Stomach smooth muscle (tissue), 2 donors: ENCODE measurements around the gene OTOA.

ENCODE experiments used
- H3K27ac ChIP-seq: one replicate; pipeline ENCODE4 v1.7.0; 2013; ENCODE audit warnings: mild to moderate bottlenecking, low read length, inconsistent platforms
- H3K27me3 ChIP-seq, 2 donors: one replicate each; pipeline ENCODE4 v1.7.0; 2013; ENCODE audit warnings: low read length in 2 of 2; ENCODE audit not compliant: insufficient read depth in 2 of 2, control insufficient read depth in 1 of 2
- H3K36me3 ChIP-seq, 2 donors: one replicate each; pipeline ENCODE4 v1.7.0; 2013; ENCODE audit warnings: low read length in 2 of 2; ENCODE audit not compliant: control insufficient read depth in 2 of 2, insufficient read depth in 2 of 2
- H3K4me1 ChIP-seq: one replicate; pipeline ENCODE4 v1.7.0; 2013; ENCODE audit warnings: low read length; ENCODE audit not compliant: control insufficient read depth, insufficient read depth
- H3K4me3 ChIP-seq, 2 donors: one replicate each; pipeline ENCODE4 v1.7.0; 2013; ENCODE audit warnings: low read length in 2 of 2
- H3K9ac ChIP-seq, 2 donors: one replicate each; pipeline ENCODE4 v1.7.0; 2013; ENCODE audit warnings: low read length in 2 of 2, mild to moderate bottlenecking in 1 of 2
- H3K9me3 ChIP-seq, 2 donors: one replicate each; pipeline ENCODE4 v1.7.0; 2013; ENCODE audit warnings: low read length in 2 of 2; ENCODE audit not compliant: control insufficient read depth in 2 of 2
- donor health status: healthy.
- donor health status: Pancreatic carcinoma.

The OTOA gene

DNA sequence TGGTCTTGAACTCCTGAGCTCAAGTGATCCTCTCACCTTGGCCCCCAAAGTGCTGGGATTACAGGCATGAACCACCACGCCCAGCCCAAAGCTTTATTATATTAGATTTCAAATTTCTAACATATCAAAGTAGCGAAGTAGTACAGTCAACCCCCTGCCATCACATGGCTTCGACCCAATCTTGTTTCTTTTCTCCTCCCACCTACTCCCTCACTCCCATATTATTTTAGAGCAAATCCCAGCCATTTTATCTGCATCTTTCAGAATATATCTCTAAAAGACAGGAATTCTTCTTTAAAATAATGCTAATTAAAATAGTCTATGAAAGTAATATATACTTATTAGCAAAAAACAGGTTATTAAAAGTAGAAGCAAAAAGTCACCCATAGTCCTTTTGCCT, 12.3 kb upstream of the OTOA start:
- Histone ChIP-seq H3K9ac (no peak overlapping the region), H3K4me3 (no peak overlapping the region), H3K4me1 (no peaks in the 10 kb centered on the region), H3K27ac (no peak overlapping the region), H3K36me3 (peaks cover 0 to 6% of the 10 kb centered on the region in 2 donors), H3K27me3 (no peaks in the 10 kb centered on the region), H3K9me3 (no peaks in the 10 kb centered on the region)

DNA sequence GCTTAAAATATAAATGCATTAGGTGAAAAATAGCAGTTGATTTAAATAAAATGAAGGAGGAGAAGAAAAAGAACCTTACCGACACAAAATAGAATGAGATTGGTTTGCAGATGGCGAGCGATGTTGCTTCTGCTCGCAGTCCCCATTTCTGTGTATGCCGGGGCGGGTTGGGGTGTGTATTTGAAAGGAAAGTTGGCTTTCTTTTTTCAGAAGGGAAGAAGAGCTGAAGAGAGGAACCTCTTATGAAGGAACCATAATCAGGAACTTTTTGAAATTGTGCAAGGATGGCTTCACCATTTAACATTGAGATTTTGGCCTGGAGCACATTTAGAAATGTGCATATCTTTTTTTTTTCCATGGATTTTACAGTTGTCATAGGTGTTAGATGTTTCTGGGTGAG, 11.3 kb upstream of the OTOA start, which contains the start of gene IGSF6:
Gene IGSF6, minus strand, starts transcription at position 156 of the 400 bp plus-strand sequence. Its CDS starts 10 bp downstream, at position 146.
- H3K27ac ChIP-seq = no peak within 1 kb of the TSS
- no peaks in the 10 kb centered on the region for H3K9me3 ChIP-seq
- H3K4me3 ChIP-seq = no peak within 1 kb of the TSS
- H3K36me3 ChIP-seq = peaks cover 0 to 6% of the 10 kb centered on the region in 2 donors
- no peak within 1 kb of the TSS for H3K9ac ChIP-seq
- no peaks in the 10 kb centered on the region for H3K4me1 ChIP-seq
- no peaks in the 10 kb centered on the region for H3K27me3 ChIP-seq

DNA sequence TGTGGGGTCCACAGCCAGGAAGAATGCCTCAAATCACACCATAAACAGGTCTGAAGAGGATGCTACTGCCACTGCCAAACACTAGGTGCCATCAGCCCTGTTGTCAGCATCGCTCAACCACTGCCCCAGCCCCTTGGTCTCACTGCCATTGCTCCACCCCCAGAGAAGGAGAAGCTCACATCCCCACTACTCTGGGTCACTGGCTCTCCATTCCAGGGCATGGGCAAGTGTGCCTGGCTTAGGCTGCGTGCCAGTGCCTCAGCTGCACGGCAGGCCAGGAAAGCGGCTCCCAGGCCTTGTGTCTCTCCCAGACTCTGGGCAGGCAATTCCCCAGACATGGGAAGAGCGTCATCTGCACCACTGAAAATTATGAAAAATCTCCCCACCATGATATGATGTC, 10.2 kb upstream of the OTOA start:
- Histone ChIP-seq H3K36me3 (peaks cover 0 to 6% of the 10 kb centered on the region in 2 donors), H3K9me3 (no peaks in the 10 kb centered on the region), H3K27me3 (no peaks in the 10 kb centered on the region), H3K27ac (no peak overlapping the region), H3K4me3 (no peak overlapping the region), H3K9ac (no peak overlapping the region), H3K4me1 (no peaks in the 10 kb centered on the region)

DNA sequence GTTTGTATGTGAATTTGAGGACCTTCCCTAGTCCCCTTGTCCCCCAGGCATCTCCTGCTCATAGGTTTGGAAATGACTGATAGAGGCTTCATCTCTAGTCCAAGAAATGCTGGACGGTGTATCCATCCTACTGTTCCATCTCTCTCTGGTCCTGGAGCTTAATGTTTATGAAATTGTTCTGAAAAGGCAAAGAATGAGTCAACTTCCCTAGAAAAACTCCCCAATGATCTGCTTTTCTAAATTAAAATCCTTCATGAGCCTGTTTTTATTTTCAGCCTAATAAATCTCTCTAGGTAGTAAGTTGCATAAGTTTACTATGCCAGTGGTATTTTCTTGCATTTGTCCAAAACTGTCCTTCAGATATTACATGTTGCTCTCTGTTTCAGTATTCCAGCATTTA, 9.3 kb upstream of the OTOA start:
- H3K4me3 ChIP-seq = no peak overlapping the region

DNA sequence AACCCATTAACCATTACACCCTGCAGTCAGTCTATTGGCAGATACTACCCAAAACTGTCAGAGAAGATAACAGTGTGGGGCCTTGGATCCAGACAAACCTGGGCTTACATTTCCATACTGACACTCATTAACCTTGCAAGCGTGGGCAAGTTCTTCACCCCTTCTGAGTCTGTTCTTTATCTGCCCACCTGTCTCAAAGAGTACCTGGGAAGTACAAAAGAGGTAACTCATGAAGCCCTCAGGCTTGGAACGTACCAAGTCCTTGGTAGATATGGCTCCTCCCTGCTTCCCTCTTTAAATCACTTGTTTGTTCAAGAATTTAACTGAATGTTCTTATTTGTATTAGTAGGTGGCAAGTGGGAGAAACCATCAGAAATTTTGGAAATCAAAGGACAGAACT, 8.9 kb upstream of the OTOA start:
- Histone ChIP-seq H3K27ac (no peak overlapping the region), H3K9me3 (no peaks in the 10 kb centered on the region), H3K27me3 (no peaks in the 10 kb centered on the region), H3K36me3 (peaks cover 0 to 6% of the 10 kb centered on the region in 2 donors), H3K9ac (no peak overlapping the region), H3K4me1 (no peaks in the 10 kb centered on the region), H3K4me3 (no peak overlapping the region)

More for the DNA sequence above, 9.3 kb upstream of the OTOA start:
- H3K27me3 ChIP-seq = no peaks in the 10 kb centered on the region
- H3K27ac ChIP-seq = no peak overlapping the region
- peaks cover 0 to 6% of the 10 kb centered on the region in 2 donors for H3K36me3 ChIP-seq
- H3K9ac ChIP-seq = no peak overlapping the region
- H3K4me1 ChIP-seq = no peaks in the 10 kb centered on the region
- H3K9me3 ChIP-seq = no peaks in the 10 kb centered on the region

DNA sequence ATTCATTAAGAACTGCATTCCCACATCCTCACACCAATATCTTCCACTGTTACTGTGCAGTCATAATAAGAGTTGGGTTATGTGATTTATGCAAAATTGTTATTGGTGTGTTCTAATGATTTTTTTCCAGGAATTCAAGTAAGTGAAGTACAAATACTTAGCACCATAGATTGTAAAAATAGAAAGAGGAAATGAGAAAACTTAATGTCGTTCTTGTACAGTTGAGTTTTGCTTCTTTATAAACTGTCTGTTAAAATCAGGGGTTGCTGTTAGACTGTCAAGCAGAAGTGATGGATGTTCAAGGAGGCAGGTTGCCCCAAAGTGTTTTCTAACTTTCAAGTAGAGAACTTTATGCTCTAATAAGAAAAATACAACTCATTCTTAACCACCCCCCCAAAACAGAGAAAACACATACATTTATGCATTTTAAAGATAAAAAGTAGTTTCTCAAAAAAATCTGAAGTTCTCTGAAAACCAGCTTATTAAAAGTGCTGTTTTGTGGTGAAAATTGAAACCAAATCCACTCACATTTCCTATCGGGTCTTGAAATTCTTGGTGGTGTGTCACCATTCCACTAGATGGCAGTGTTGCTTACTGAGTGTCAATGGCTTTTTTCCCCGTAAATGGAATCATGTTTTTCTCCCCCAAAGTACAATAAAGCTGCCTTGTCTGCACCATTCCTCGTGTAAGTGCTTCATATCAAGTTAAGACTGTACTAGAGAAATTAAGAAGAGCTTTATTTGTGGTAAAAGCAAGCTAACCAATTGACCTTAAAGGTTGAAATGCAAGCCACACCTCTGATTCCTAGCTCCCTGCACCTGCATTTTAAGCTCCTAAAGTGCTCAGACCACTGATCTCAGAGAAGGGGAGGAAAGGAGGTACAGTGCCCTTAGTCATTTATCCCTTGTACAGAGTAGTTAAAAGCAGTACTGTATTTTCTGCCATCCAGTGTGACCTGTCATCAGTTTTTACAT, 6.7 kb upstream of the OTOA start:
- Histone ChIP-seq H3K27ac (no peak overlapping the region), H3K4me3 (no peak overlapping the region), H3K9me3 (no peaks in the 10 kb centered on the region), H3K9ac (no peak overlapping the region), H3K4me1 (peaks cover 2% of the 10 kb centered on the region), H3K36me3 (peaks cover 0 to 6% of the 10 kb centered on the region in 2 donors), H3K27me3 (no peaks in the 10 kb centered on the region)

DNA sequence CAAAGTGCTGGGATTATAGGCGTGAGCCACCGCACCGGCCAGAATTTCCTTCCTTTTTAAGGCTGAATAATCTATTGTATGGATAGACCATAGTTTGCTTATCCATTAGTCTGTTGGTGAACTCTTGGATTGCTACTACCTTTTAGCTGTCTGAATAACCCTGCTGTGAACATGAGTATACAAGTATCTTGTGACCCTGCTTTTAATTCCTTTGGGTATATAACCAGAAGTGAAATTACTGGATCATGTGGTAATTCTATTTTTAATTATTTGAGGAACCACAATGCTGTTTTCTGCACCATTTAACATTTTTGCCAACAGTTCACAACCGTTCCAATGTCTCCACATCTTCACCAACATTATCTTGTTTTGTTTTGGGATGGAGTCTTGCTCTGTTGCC, 4.6 kb upstream of the OTOA start:
- Histone ChIP-seq H3K4me1 (peaks cover 7% of the 10 kb centered on the region), H3K27ac (no peak overlapping the region), H3K36me3 (peaks cover 0 to 6% of the 10 kb centered on the region in 2 donors), H3K4me3 (no peak overlapping the region), H3K9me3 (no peaks in the 10 kb centered on the region), H3K9ac (no peak overlapping the region), H3K27me3 (peaks cover 0 to 3% of the 10 kb centered on the region in 2 donors)

DNA sequence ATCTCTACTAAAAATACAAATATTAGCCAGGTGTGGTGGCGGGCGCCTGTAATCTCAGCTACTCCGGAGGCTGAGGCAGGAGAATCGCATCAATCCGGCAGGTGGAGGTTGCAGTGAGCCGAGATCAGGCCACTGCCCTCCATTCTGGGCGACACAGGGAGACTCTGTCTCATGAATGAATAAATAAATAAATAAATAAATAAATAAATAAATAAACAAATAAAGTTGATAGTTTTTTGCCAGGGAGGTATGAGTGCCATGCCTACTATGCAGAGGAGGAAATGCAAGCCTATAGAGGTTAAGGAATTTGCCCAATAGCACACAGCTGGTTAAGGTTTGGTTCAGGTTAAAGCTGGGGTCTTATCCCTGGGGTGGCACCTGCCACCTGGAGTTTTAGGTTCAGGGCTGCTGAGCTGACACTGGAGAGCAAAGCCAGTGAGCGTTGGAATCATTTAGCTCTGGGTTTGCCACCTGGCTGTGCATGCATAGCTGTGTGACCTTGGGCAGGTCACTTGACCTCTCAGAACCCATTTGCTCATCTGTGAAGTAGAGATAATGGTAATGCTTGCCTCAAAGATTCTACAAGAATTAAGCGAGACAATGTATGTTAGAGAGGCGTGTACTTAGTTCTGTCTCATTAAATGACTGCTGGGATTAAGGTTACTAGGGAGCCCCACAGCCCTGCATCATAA, 1.2 kb downstream of the OTOA start:
- no peak overlapping the region for H3K9ac ChIP-seq
- no peak overlapping the region for H3K4me3 ChIP-seq
- no peaks in the 10 kb centered on the region for H3K9me3 ChIP-seq
- no peak overlapping the region for H3K27ac ChIP-seq
- H3K4me1 ChIP-seq = peaks cover 9% of the 10 kb centered on the region
- no peaks in the 10 kb centered on the region for H3K36me3 ChIP-seq
- H3K27me3 ChIP-seq = peaks cover 16 to 24% of the 10 kb centered on the region in 2 donors

DNA sequence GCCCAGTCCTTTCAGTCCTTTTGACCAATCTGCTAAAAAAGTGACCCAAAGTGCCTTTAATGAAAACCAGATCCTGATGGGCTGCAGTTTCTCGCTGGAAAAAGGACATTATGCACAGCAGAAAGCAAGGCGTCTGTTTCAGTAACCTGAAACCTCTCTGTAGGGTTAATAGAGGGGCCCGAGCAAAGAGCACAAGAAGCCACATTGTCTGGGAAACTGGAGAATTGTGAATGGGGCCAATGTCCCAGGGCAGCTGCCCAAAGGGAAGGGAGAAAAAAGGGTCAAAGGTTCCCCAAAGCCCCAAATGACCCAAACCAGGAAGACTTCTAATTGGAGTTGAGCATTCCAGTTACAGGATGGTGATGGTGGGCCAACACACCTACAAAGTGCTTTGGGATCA, 3.0 kb downstream of the OTOA start:
- Histone ChIP-seq H3K9ac (peak overlapping the region in 1 of 2 donors; percentile 5), H3K4me3 (no peak overlapping the region), H3K9me3 (no peaks in the 10 kb centered on the region), H3K36me3 (no peaks in the 10 kb centered on the region), H3K4me1 (peaks cover 7% of the 10 kb centered on the region), H3K27me3 (peaks cover 16 to 24% of the 10 kb centered on the region in 2 donors), H3K27ac (no peak overlapping the region)

DNA sequence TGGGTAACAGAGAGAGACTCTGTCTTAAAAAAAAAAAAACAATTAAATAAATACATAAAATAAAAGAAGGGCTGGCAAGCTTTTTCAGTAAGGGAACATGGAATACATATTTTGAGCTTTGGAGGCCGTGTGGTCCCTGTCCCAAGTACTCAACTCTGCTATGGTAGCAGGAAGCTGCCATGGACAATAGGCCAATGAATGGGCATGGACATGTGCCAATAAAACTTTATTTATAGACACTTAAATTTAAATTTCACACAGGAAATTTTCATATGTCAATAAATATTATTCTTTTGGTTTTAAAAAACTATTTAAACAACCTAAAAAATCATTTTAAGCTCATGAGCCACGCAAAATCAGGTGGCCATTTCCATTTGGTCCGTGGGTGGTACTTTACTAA, 3.8 kb downstream of the OTOA start:
- Histone ChIP-seq H3K36me3 (no peaks in the 10 kb centered on the region), H3K27ac (no peak overlapping the region), H3K9me3 (no peaks in the 10 kb centered on the region), H3K9ac (no peak overlapping the region), H3K4me3 (no peak overlapping the region), H3K27me3 (peaks cover 16 to 24% of the 10 kb centered on the region in 2 donors), H3K4me1 (peaks cover 7% of the 10 kb centered on the region)
